Stimulated activated CD8-positive, alpha-beta memory T cell treated with anti-CD3 and anti-CD28 coated beads, Interleukin-12 subunit alpha, Interleukin-12 subunit beta, amount 100 ng/mL, for 24 hours (primary cell): ENCODE data around the gene LRMDA.

Experiments
- DNase-seq: peaks from one replicate; pipeline ENCODE4 v3.0.0-alpha.2; 2020; ENCODE audit errors: extremely low read depth

Gene LRMDA

GRCh38 chr10:75643944-75644692, 212.7 kb downstream of the LRMDA start:
- DNase-seq = no peak

GRCh38 chr10:75645704-75646103, 214.3 kb downstream of the LRMDA start:
- DNase-seq = no peak

GRCh38 chr10:75646218-75646915, 214.9 kb downstream of the LRMDA start:
- no peak for DNase-seq

- no peak for DNase-seq
Measured at GRCh38 chr10:75646916-75647315, 215.5 kb downstream of the LRMDA start.

GRCh38 chr10:75647675-75648074, 216.3 kb downstream of the LRMDA start:
- DNase-seq = no peak

GRCh38 chr10:75648351-75648750, 216.9 kb downstream of the LRMDA start:
- DNase-seq = no peak

GRCh38 chr10:75648854-75649253, 217.4 kb downstream of the LRMDA start:
- DNase-seq = no peak

- no peak for DNase-seq
Measured at GRCh38 chr10:75649466-75649865, 218.0 kb downstream of the LRMDA start.

- no peak for DNase-seq
Measured at GRCh38 chr10:75650648-75651047, 219.2 kb downstream of the LRMDA start.

- no peak for DNase-seq
Measured at GRCh38 chr10:75651417-75651816, 220.0 kb downstream of the LRMDA start.

- no peak for DNase-seq
Measured at GRCh38 chr10:75652146-75652740, 220.8 kb downstream of the LRMDA start.

- DNase-seq = no peak
Measured at GRCh38 chr10:75653761-75654160, 222.3 kb downstream of the LRMDA start.

- DNase-seq = no peak
Measured at GRCh38 chr10:75654171-75654771, 222.8 kb downstream of the LRMDA start.

GRCh38 chr10:75654772-75655171, 223.3 kb downstream of the LRMDA start:
- DNase-seq = no peak

- no peak for DNase-seq
Measured at GRCh38 chr10:75655791-75656451, 224.5 kb downstream of the LRMDA start.

GRCh38 chr10:75657351-75657750, 225.9 kb downstream of the LRMDA start:
- DNase-seq = no peak

GRCh38 chr10:75658036-75658435, 226.6 kb downstream of the LRMDA start:
- no peak for DNase-seq

GRCh38 chr10:75658496-75658895, 227.1 kb downstream of the LRMDA start:
- DNase-seq = no peak

- no peak for DNase-seq
Measured at GRCh38 chr10:75658915-75659314, 227.5 kb downstream of the LRMDA start.

GRCh38 chr10:75660823-75661222, 229.4 kb downstream of the LRMDA start:
- no peak for DNase-seq

GRCh38 chr10:75662715-75663114, 231.3 kb downstream of the LRMDA start:
- DNase-seq = no peak
